BLaER1 treated with 17β-estradiol and CSF1 and Interleukin-3, amounts not matched to agents 10 nM and 100 nM (cell line): Measurements from ENCODE around the gene CYP2W1.
A peak's percentile ranks its signal among the peaks of the same experiment; 100 is the strongest.

Experiments used
- H3K27ac ChIP-seq, 11 experiments: shearing (Covaris generic); formaldehyde crosslinking; 2 replicates each; pipeline ENCODE4 v1.8.1; 2022
- H3K27me3 ChIP-seq, 11 experiments: shearing (Covaris generic); formaldehyde crosslinking; 2 replicates each; pipeline ENCODE4 v1.8.1; 2022
- H3K36me3 ChIP-seq, 11 experiments: shearing (Covaris generic); formaldehyde crosslinking; 2 replicates each; pipeline ENCODE4 v1.8.1; 2022
- H3K4me1 ChIP-seq, 10 experiments: shearing (Covaris generic); formaldehyde crosslinking; 2 replicates each; pipeline ENCODE4 v1.8.1; 2022
- H3K4me2 ChIP-seq, 11 experiments: shearing (Covaris generic); formaldehyde crosslinking; 2 replicates each; pipeline ENCODE4 v1.8.1; 2022
- H3K4me3 ChIP-seq, 10 experiments: shearing (Covaris generic); formaldehyde crosslinking; 2 replicates each; pipeline ENCODE4 v1.8.1; 2022
- H3K9ac ChIP-seq, 11 experiments: shearing (Covaris generic); formaldehyde crosslinking; 2 replicates each; pipeline ENCODE4 v1.8.1; 2022
- H3K9me3 ChIP-seq, 11 experiments: shearing (Covaris generic); formaldehyde crosslinking; replicated peaks in 1 of 11; 2 replicates each; pipeline ENCODE4 v1.8.1; 2022
- H4K20me1 ChIP-seq, 11 experiments: shearing (Covaris generic); formaldehyde crosslinking; 2 replicates each; pipeline ENCODE4 v1.8.1; 2022
- Cebpa-rat ChIP-seq, 11 experiments: shearing (Covaris generic); IDR thresholded peaks; 2 replicates each; pipeline ENCODE4 v1.8.1; 2022

The CYP2W1 gene

DNA sequence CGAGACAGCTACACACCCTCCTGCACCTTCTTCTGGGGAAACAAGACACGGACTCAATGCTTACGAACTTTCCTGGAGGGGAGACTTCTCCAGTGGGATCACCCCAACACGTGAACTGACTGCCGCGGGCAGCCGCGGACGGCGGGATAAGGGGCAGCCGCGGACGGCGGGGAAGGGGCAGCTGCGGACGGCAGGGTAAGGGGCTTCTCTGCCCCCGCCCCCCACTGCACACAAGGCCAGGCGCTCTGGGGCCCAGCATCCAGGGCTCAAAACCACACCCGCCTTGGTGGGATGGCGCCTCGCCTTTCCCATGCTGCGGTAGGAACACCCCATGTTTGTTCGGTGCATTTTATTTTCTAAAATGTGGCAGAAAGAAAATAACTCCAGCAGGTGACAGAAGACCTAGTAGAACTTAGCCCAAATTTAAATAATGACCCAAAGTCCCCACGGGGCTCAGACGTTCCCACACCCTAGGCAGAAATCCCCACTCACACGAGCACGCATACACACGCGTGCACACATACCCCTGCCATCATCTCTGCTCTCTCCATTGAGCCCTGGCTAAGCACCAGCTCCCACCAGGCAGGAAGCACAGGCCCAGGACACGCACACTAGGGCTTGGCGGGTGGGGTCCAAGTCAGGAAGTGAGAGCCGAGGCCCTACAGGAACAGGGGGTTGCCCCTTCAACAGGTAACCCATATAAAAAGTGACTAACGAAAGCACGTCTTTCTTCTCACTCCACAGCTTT is 34.8 kb downstream of the CYP2W1 start:
- Histone ChIP-seq H3K27ac (0 out of 22 replicates have a peak overlapping the region, but pooled peaks of 1 of the 11 experiments have one; percentile 8), H3K9ac (0 out of 22 replicates have a peak overlapping the region, but pooled peaks of 1 of the 11 experiments have one; percentile 9), H3K4me1 (peaks cover 3 to 82% (median 57%) of the 10 kb centered on the region in 10 experiments), H3K27me3 (peaks cover 0 to 14% (median 0%) of the 10 kb centered on the region in 11 experiments; a peak in 4 of 22 replicates), H3K4me2 (no peak overlapping the region), H3K36me3 (peaks cover 5 to 44% (median 30%) of the 10 kb centered on the region in 11 experiments; a peak in 20 of 22 replicates), H4K20me1 (peaks cover 32 to 88% (median 42%) of the 10 kb centered on the region in 11 experiments; a peak in 19 of 22 replicates), H3K4me3 (no peak overlapping the region), H3K9me3 (peaks cover 9 to 25% (median 18%) of the 10 kb centered on the region in 11 experiments)
- no peak for TF ChIP-seq Cebpa-rat (IDR thresholded peaks at IDR 0.05)

DNA sequence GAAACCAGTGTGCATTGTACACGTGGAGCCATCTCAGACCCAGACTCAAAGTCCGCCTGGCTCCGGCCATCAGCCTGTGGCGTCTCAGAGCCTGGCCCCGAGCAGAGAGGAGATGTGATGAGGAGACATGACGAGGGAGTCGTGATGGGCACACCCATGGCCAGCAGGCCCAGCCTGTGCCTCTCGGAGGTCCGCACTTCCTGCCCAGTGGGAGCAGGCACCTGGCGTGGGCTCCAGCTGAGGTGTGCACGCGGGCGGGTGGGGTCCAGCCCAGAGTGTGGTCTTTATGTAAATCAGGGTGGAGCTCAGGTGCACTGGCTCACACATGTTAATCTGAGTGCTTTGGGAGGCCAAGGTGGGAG is 35.3 kb downstream of the CYP2W1 start:
- Histone ChIP-seq H3K27me3 (peaks cover 0 to 16% (median 0%) of the 10 kb centered on the region in 11 experiments; a peak in 3 of 22 replicates), H3K4me2 (no peak overlapping the region), H3K4me1 (peaks cover 8 to 82% (median 57%) of the 10 kb centered on the region in 10 experiments), H3K36me3 (peaks cover 5 to 44% (median 30%) of the 10 kb centered on the region in 11 experiments; a peak in 20 of 22 replicates), H3K27ac (0 out of 22 replicates have a peak overlapping the region, but pooled peaks of 1 of the 11 experiments have one; percentile 8), H3K4me3 (no peak overlapping the region), H3K9ac (no peak overlapping the region), H3K9me3 (peaks cover 9 to 25% (median 18%) of the 10 kb centered on the region in 11 experiments), H4K20me1 (peaks cover 30 to 88% (median 42%) of the 10 kb centered on the region in 11 experiments; a peak in 20 of 22 replicates)
- TF ChIP-seq Cebpa-rat (IDR thresholded peaks at IDR 0.05) = no peak

DNA sequence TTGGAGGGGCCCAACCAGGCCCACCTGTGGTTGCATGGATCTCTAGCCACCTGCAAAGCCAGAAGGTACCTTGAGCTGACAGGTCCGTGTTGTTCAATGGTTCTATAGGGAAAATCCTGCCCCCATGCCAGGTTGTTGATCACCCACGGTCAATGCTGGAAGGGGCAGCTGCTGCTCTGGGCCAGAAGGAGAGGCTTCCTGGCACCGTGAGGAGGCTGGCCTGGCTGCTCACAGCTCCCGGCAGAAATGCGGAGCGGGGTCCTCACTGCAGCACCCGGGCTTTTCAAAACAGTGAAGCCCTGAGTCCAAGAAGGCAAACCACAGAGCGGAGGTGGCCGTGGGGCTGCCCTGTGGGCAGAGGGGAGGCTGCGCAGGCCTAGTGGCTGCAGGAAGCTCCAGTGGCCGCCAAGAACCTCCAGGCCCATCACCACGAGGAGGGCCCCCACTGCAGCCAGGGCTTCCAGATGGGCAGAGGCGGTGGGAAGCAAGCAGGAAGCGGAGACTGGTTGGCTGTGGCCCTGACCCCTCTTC is 36.3 kb downstream of the CYP2W1 start:
- no peak for TF ChIP-seq Cebpa-rat (IDR thresholded peaks at IDR 0.05)
- H3K9me3 ChIP-seq = peaks cover 9 to 25% (median 18%) of the 10 kb centered on the region in 11 experiments
- 0 out of 22 replicates have a peak overlapping the region, but pooled peaks of 1 of the 11 experiments have one; percentile 5 for H3K9ac ChIP-seq
- peaks cover 0 to 15% (median 0%) of the 10 kb centered on the region in 11 experiments; a peak in 3 of 22 replicates for H3K27me3 ChIP-seq
- H3K4me3 ChIP-seq = no peak overlapping the region
- no peak overlapping the region; a peak in 1 of 22 replicates for H3K4me2 ChIP-seq
- peaks cover 28 to 88% (median 44%) of the 10 kb centered on the region in 11 experiments; a peak in 20 of 22 replicates for H4K20me1 ChIP-seq
- H3K36me3 ChIP-seq = peaks cover 5 to 44% (median 30%) of the 10 kb centered on the region in 11 experiments; a peak in 20 of 22 replicates
- H3K27ac ChIP-seq = no peak overlapping the region; a peak in 2 of 22 replicates
- H3K4me1 ChIP-seq = peaks cover 18 to 82% (median 57%) of the 10 kb centered on the region in 10 experiments

DNA sequence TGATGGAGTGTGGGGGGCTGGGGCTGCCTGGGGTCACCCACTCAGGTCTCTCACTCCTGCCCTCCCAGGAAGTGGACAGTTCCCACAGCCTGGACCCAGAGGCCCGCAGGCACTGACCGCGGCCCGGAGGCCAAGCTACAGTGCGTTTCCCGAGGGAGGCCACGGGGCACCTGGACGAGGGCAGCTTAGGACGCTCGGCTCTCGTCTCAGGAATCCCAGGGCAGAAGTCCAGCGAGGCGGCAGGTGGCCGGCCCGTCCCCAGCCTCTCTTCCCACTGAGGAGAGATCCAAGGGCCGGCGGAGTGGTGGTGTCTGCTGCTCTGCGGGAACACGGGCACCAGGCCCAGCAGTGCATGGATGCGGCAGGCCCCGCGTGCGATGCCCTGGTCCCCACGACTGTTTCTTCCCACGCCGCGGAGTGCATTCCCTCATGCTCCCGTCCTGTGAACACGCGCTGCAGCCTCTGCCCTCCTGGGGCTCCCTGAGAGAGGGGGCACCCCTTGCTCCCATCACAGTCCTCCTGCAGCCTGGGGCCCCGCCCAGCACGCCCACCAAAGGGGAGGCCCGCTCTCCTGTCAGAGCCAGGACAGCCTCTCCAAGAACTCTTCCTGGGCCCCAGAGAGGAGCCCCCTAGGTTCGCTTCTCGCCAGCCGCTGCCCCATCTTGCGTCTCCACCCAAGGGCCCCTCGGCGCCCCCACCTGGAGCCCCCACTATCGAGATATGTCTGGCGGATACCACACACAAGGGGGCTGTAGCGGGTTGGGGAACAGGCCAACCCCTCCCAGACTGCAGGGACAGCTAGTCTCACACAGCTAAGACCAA is 37.0 kb downstream of the CYP2W1 start:
- Histone ChIP-seq H3K4me1 (peaks cover 25 to 82% (median 58%) of the 10 kb centered on the region in 10 experiments), H4K20me1 (peaks cover 24 to 88% (median 44%) of the 10 kb centered on the region in 11 experiments; a peak in 20 of 22 replicates), H3K36me3 (peaks cover 5 to 44% (median 30%) of the 10 kb centered on the region in 11 experiments; a peak in 20 of 22 replicates), H3K4me2 (peak overlapping the region in 1 of 11 experiments; percentile 99; a peak in 1 of 22 replicates), H3K27ac (peak overlapping the region in 4 of 11 experiments; percentile 1 to 91 (median 58); a peak in 4 of 22 replicates), H3K9ac (0 out of 22 replicates have a peak overlapping the region, but pooled peaks of 1 of the 11 experiments have one; percentile 5), H3K4me3 (no peak overlapping the region), H3K9me3 (peaks cover 9 to 25% (median 18%) of the 10 kb centered on the region in 11 experiments), H3K27me3 (peaks cover 0 to 22% (median 0%) of the 10 kb centered on the region in 11 experiments; a peak in 3 of 22 replicates)
- TF ChIP-seq Cebpa-rat (IDR thresholded peaks at IDR 0.05) = no peak

DNA sequence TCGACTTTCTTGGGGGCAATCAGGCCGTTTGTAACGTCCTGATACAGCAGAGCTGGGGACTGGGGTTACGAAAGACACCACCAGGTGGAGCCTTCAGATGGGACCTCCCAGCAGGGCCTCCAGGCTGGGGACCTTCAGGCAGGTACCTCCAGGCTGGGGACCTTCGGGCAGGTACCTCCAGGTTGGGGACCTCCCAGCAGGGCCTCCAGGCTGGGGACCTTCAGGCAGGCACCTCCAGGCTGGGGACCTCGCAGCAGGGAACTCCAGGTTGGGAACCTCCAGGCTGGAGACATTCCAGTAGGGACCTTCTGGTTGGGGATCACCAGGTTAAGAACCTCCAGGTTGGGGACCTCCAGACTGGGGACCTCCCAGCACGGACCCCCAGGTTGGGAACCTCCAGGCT is 37.9 kb downstream of the CYP2W1 start:
- peaks cover 5 to 44% (median 30%) of the 10 kb centered on the region in 11 experiments; a peak in 20 of 22 replicates for H3K36me3 ChIP-seq

DNA sequence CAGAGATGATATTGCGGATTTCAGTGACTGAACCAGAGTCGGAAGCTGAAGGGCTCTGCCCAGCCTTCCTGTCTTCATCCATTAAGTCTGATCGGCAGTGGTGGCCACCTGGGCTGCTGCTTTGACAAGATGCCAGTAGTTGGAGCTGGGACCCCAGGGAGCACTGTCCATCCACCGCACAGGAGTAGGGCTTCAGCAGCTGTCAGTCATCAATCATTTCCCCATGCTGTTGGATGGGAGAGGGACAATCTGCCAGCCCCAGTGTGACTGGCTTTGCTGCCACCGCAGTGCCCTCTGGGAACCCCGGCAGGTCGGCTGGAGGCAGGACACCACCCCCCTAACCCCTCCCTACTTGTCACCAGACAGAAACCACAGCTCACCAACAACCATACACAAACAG is 38.4 kb downstream of the CYP2W1 start:
- H3K27me3 ChIP-seq = peaks cover 0 to 22% (median 2%) of the 10 kb centered on the region in 11 experiments; a peak in 6 of 22 replicates
- peaks cover 32 to 94% (median 51%) of the 10 kb centered on the region in 11 experiments; a peak in 20 of 22 replicates for H4K20me1 ChIP-seq
- peak overlapping the region in 9 of 11 experiments; percentile 86 to 100 (median 99); a peak in 15 of 22 replicates for H3K4me2 ChIP-seq
- no peak for TF ChIP-seq Cebpa-rat (IDR thresholded peaks at IDR 0.05)
- peaks cover 5 to 44% (median 30%) of the 10 kb centered on the region in 11 experiments; a peak in 20 of 22 replicates for H3K36me3 ChIP-seq
- peaks cover 39 to 87% (median 63%) of the 10 kb centered on the region in 10 experiments for H3K4me1 ChIP-seq
- H3K27ac ChIP-seq = peak overlapping the region in 5 of 11 experiments; percentile 17 to 91 (median 88); a peak in 8 of 22 replicates
- H3K9ac ChIP-seq = peak overlapping the region in 1 of 11 experiments; percentile 80; a peak in 2 of 22 replicates
- peaks cover 9 to 25% (median 18%) of the 10 kb centered on the region in 11 experiments for H3K9me3 ChIP-seq
- H3K4me3 ChIP-seq = no peak overlapping the region

More for the DNA sequence above, 37.9 kb downstream of the CYP2W1 start:
- Histone ChIP-seq H4K20me1 (peaks cover 27 to 89% (median 49%) of the 10 kb centered on the region in 11 experiments; a peak in 19 of 22 replicates), H3K4me1 (peaks cover 34 to 82% (median 58%) of the 10 kb centered on the region in 10 experiments), H3K4me2 (peak overlapping the region in 5 of 11 experiments; percentile 86 to 99 (median 99); a peak in 6 of 22 replicates), H3K27ac (peak overlapping the region in 4 of 11 experiments; percentile 79 to 91 (median 88); a peak in 6 of 22 replicates), H3K9ac (no peak overlapping the region; a peak in 2 of 22 replicates), H3K27me3 (peaks cover 0 to 22% (median 0%) of the 10 kb centered on the region in 11 experiments; a peak in 3 of 22 replicates), H3K4me3 (no peak overlapping the region), H3K9me3 (peaks cover 9 to 25% (median 18%) of the 10 kb centered on the region in 11 experiments)
- no peak for TF ChIP-seq Cebpa-rat (IDR thresholded peaks at IDR 0.05)

DNA sequence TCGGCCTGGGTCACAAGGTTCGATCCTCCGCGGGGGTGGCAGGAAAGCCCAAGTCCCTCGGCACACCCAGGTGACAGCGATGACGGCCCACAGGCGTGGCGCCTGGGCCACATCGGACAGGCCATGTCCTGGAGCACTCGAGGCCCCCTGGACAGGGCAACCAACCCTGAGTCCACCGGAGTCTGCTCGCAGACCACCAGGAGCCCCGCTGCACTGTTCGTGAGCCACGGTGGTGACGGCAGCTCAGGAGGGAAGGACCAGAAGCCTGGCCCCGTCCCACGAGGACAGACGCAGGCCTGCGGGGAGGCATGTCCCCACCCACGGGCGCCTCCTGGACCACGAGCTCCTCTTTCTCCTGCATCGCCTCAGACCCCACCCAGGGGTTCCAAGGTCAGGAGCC is 39.0 kb downstream of the CYP2W1 start:
- TF ChIP-seq Cebpa-rat (IDR thresholded peaks at IDR 0.05) = no peak
- Histone ChIP-seq H3K27me3 (peaks cover 0 to 26% (median 4%) of the 10 kb centered on the region in 11 experiments; a peak in 8 of 22 replicates), H4K20me1 (peaks cover 37 to 97% (median 56%) of the 10 kb centered on the region in 11 experiments; a peak in 20 of 22 replicates)

More for the DNA sequence above, 39.0 kb downstream of the CYP2W1 start:
- Histone ChIP-seq H3K27ac (peak overlapping the region in 6 of 11 experiments; percentile 17 to 91 (median 84); a peak in 9 of 22 replicates), H3K36me3 (peaks cover 5 to 44% (median 30%) of the 10 kb centered on the region in 11 experiments; a peak in 20 of 22 replicates), H3K9me3 (peaks cover 9 to 25% (median 18%) of the 10 kb centered on the region in 11 experiments), H3K9ac (peak overlapping the region in 5 of 11 experiments; percentile 14 to 83 (median 81); a peak in 7 of 22 replicates), H3K4me2 (peak overlapping the region in 10 of 11 experiments; percentile 86 to 100 (median 99); a peak in 19 of 22 replicates), H3K4me1 (peaks cover 45 to 92% (median 68%) of the 10 kb centered on the region in 10 experiments), H3K4me3 (no peak overlapping the region; a peak in 1 of 20 replicates)
